Gastrocnemius medialis (tissue), 4 donors: ENCODE data around the gene ATG14. TPM values are rescaled to one million over a fixed set of nuclear protein-coding genes. Genes with fewer than 3 reads are reported as not detected.
A peak's percentile ranks its signal among the peaks of the same experiment; 100 is the strongest.

Experiments
- ATAC-seq, 2 donors: fragments of 150-250 bp; one replicate each; pipeline ENCODE4 v1.9.1; 2016
- DNase-seq, 2 donors: peaks; one replicate each; pipeline ENCODE4 v3.0.0-alpha.2; 2019
- H3K27ac ChIP-seq, 4 donors: fragments of 200-600 bp; sonication (generic); 1 replicate in 1 of 4; 2 replicates in 3 of 4; pipeline ENCODE4 v1.5.1; 2016 to 2018; ENCODE audit warnings: mild to moderate bottlenecking in 2 of 4, moderate library complexity in 1 of 4
- H3K27me3 ChIP-seq, 3 donors: fragments of 200-600 bp; sonication (generic) in 2 of 3; 1 replicate in 1 of 3; 2 replicates in 2 of 3; pipeline versions ENCODE4 v1.5.1 to v1.6.0; 2016 to 2019; ENCODE audit warnings: mild to moderate bottlenecking in 1 of 3, moderate library complexity in 1 of 3
- H3K36me3 ChIP-seq, 2 donors: fragments of 200-600 bp; sonication (generic) in 1 of 2; one replicate each; pipeline ENCODE4 v1.5.1; 2017 to 2018
- H3K4me1 ChIP-seq, 2 donors: fragments of 200-600 bp; sonication (generic) in 1 of 2; one replicate each; pipeline ENCODE4 v1.5.1; 2016 to 2017; ENCODE audit warnings: mild to moderate bottlenecking in 2 of 2
- H3K4me3 ChIP-seq, 4 donors: fragments of 200-600 bp; sonication (generic) in 3 of 4; 1 replicate in 1 of 4; 2 replicates in 3 of 4; pipeline ENCODE4 v1.5.1; 2016 to 2019; ENCODE audit warnings: mild to moderate bottlenecking in 2 of 4
- H3K9me3 ChIP-seq, 3 donors: fragments of 200-600 bp; sonication (generic) in 2 of 3; 1 replicate in 1 of 3; 2 replicates in 2 of 3; pipeline ENCODE4 v1.5.1; 2016 to 2019
- CTCF ChIP-seq, 5 experiments: fragments of 450-650 bp in 3 of 5; fragments of 200-600 bp in 2 of 5; sonication (generic) in 2 of 5; IDR thresholded peaks in 4 of 5; conservative IDR thresholded peaks in 1 of 5; 1 replicate in 4 of 5; 2 replicates in 1 of 5; pipeline ENCODE4 v1.5.1; 2016 to 2019; ENCODE audit warnings: antibody characterized with exemption in 5 of 5, mild to moderate bottlenecking in 3 of 5, moderate library complexity in 3 of 5
- POLR2A ChIP-seq, 2 donors: fragments of 450-650 bp; IDR thresholded peaks; one replicate each; pipeline ENCODE4 v1.6.1; 2017; ENCODE audit warnings: antibody characterized with exemption in 2 of 2, mild to moderate bottlenecking in 2 of 2, moderate library complexity in 2 of 2
- in situ Hi-C, 4 donors: fragments of 200-750 bp; cut with MboI; loops; one replicate each; pipeline versions ENCODE4 v1.15.0 to v1.8.0; 2017; ENCODE audit warnings: low sequenced_read_pairs in 4 of 4
- intact Hi-C: fragments of 100-400 bp; cut with DNase I; formaldehyde crosslinking; loops from one replicate; pipeline ENCODE4 v1.15.1; 2023; ENCODE audit warnings: low total_unique reads
- total RNA-seq, 4 donors: library from RNA; depleted of rRNA; stranded (reverse); fragments of >200 nt; gene quantifications; one replicate each; pipeline versions ENCODE4 v1.1.0 to v1.2.3, GENCODE V29; 2016

The ATG14 gene
- total RNA-seq, 4 donors from 2014 or later, result 12.6 to 20.0 (median 15.6) TPM

- in situ Hi-C loops, result loop anchor here in 1 of 4 donors (5.0 kb wide), 1 partner anchor 139 kb away; the partner anchor contains the start of gene FBXO34
- Histone ChIP-seq H3K27me3 (no peaks in the 10 kb centered on the region), H3K4me3 (peak overlapping the region; percentile 82 to 98 (median 90)), H3K27ac (peak overlapping the region; percentile 87 to 97 (median 95)), H3K4me1 (peaks cover 27 to 29% of the 10 kb centered on the region in 2 donors), H3K9me3 (no peaks in the 10 kb centered on the region), H3K36me3 (peaks cover 0 to 7% of the 10 kb centered on the region in 2 donors)
- ATAC-seq, result no peak
- no peak for TF ChIP-seq POLR2A (IDR thresholded peaks at IDR 0.05)
- no peak for TF ChIP-seq CTCF (IDR thresholded peaks at IDR 0.05 in 4 of 5, conservative IDR thresholded peaks at IDR 0.05 in 1 of 5)
- DNase-seq, result no peak
- intact Hi-C loops, result loop anchor here (5.0 kb wide), 3 partner anchors 54 to 171 kb away; partner anchors contain the start of genes FBXO34 and KTN1
Observed at GRCh38 chr14:55410876-55411275, 754 bp downstream of the ATG14 start.

- no peak overlapping the region for H3K4me3 ChIP-seq
- ATAC-seq (no peak), DNase-seq (no peak)
- peaks cover 33 to 51% of the 10 kb centered on the region in 2 donors for H3K4me1 ChIP-seq
- H3K27me3 ChIP-seq, result no peaks in the 10 kb centered on the region
- no peak for TF ChIP-seq CTCF (IDR thresholded peaks at IDR 0.05 in 4 of 5, conservative IDR thresholded peaks at IDR 0.05 in 1 of 5)
- no peak for TF ChIP-seq POLR2A (IDR thresholded peaks at IDR 0.05)
- in situ Hi-C loops, result loop anchor here in 1 of 4 donors (10.0 kb wide), 1 partner anchor 130 kb away; the partner anchor contains the start of gene FBXO34
- H3K27ac ChIP-seq, result peak overlapping the region; percentile 12 to 51 (median 30)
- intact Hi-C loops, result loop anchor here (10.0 kb wide), 1 partner anchor 620 kb away; no protein-coding TSS in a partner anchor
- peaks cover 0 to 7% of the 10 kb centered on the region in 2 donors for H3K36me3 ChIP-seq
- no peaks in the 10 kb centered on the region for H3K9me3 ChIP-seq
Observed at GRCh38 chr14:55404173-55404854, 7.3 kb downstream of the ATG14 start.

- intact Hi-C loops (loop anchor here (10.0 kb wide), 1 partner anchor 617 kb away; no protein-coding TSS in a partner anchor), in situ Hi-C loops (loop anchor here in 1 of 4 donors (10.0 kb wide), 1 partner anchor 127 kb away; the partner anchor contains the start of gene FBXO34)
- Histone ChIP-seq H3K4me1 (peaks cover 45 to 53% of the 10 kb centered on the region in 2 donors), H3K36me3 (no peaks in the 10 kb centered on the region), H3K27me3 (no peaks in the 10 kb centered on the region), H3K9me3 (no peaks in the 10 kb centered on the region), H3K4me3 (no peak overlapping the region), H3K27ac (peak overlapping the region; percentile 2 to 82 (median 34))
- ATAC-seq (no peak), DNase-seq (no peak)
- TF ChIP-seq POLR2A (IDR thresholded peaks at IDR 0.05) (no peak), CTCF (IDR thresholded peaks at IDR 0.05 in 4 of 5, conservative IDR thresholded peaks at IDR 0.05 in 1 of 5) (no peak)
Observed at GRCh38 chr14:55401751-55402150, 9.9 kb downstream of the ATG14 start.

- DNase-seq, result no peak
- Histone ChIP-seq H3K27me3 (no peaks in the 10 kb centered on the region), H3K4me1 (peaks cover 38 to 46% of the 10 kb centered on the region in 2 donors), H3K36me3 (peaks cover 0 to 8% of the 10 kb centered on the region in 2 donors), H3K4me3 (no peak overlapping the region), H3K27ac (peak overlapping the region; percentile 73 to 82 (median 80)), H3K9me3 (no peaks in the 10 kb centered on the region)
- intact Hi-C loops (loop anchor here (10.0 kb wide), 2 partner anchors 285 to 615 kb away; no protein-coding TSS in a partner anchor), in situ Hi-C loops (loop anchor here in 1 of 4 donors (10.0 kb wide), 1 partner anchor 125 kb away; the partner anchor contains the start of gene FBXO34)
- TF ChIP-seq POLR2A (IDR thresholded peaks at IDR 0.05) (no peak), CTCF (IDR thresholded peaks at IDR 0.05 in 4 of 5, conservative IDR thresholded peaks at IDR 0.05 in 1 of 5) (no peak)
- no peak for ATAC-seq
Observed at GRCh38 chr14:55399852-55400251, 11.8 kb downstream of the ATG14 start.
